Kidney glomerular epithelial cell (primary cell): ENCODE measurements around the gene FAM110D.

ENCODE experiments used
- DNase-seq: peaks from one replicate; lab custom pipeline; 2025; lab: John Stamatoyannopoulos, UW

The FAM110D gene

GRCh38 chr1:26129778-26130177 lies 29.1 kb upstream of the FAM110D start:
- no peak for DNase-seq

- DNase-seq: no peak
Observed at GRCh38 chr1:26130695-26131094, 28.2 kb upstream of the FAM110D start.

- no peak for DNase-seq
Observed at GRCh38 chr1:26132128-26132833, 26.6 kb upstream of the FAM110D start.

- DNase-seq: no peak
Observed at GRCh38 chr1:26132834-26133167, 26.1 kb upstream of the FAM110D start.

- no peak for DNase-seq
Observed at GRCh38 chr1:26134466-26134865, 24.4 kb upstream of the FAM110D start.

GRCh38 chr1:26138974-26139558 lies 19.8 kb upstream of the FAM110D start:
- no peak for DNase-seq

GRCh38 chr1:26142159-26142558 lies 16.7 kb upstream of the FAM110D start:
- DNase-seq: no peak

- peak; percentile 70 for DNase-seq
Observed at GRCh38 chr1:26145041-26145959, 13.6 kb upstream of the FAM110D start.

GRCh38 chr1:26145960-26146294 lies 13.0 kb upstream of the FAM110D start:
- no peak for DNase-seq

- no peak for DNase-seq
Observed at GRCh38 chr1:26148887-26149286, 10.0 kb upstream of the FAM110D start.

- no peak for DNase-seq
Observed at GRCh38 chr1:26153966-26154532, 4.8 kb upstream of the FAM110D start.

GRCh38 chr1:26154750-26155149 lies 4.1 kb upstream of the FAM110D start:
- DNase-seq: no peak

- no peak for DNase-seq
Observed at GRCh38 chr1:26155370-26156284, 3.3 kb upstream of the FAM110D start.

- DNase-seq: no peak
Observed at GRCh38 chr1:26156285-26157038, 2.4 kb upstream of the FAM110D start.

GRCh38 chr1:26158271-26158907 lies 490 bp upstream of the FAM110D start:
- DNase-seq: no peak

- no peak for DNase-seq
Observed at GRCh38 chr1:26159743-26160039, 812 bp downstream of the FAM110D start.

GRCh38 chr1:26160527-26161414 lies 1.9 kb downstream of the FAM110D start:
- DNase-seq: no peak

GRCh38 chr1:26161415-26162219 lies 2.7 kb downstream of the FAM110D start:
- DNase-seq: no peak

- DNase-seq: no peak
Observed at GRCh38 chr1:26162220-26162709, 3.4 kb downstream of the FAM110D start.
